Esophagus squamous epithelium (tissue), 4 donors: ENCODE measurements around the gene TMEM132D.

ENCODE experiments used
- POLR2A ChIP-seq, 4 donors: fragments of 450-650 bp; IDR thresholded peaks; one replicate each; pipeline ENCODE4 v1.6.1; 2017; ENCODE audit warnings: antibody characterized with exemption in 4 of 4, mild to moderate bottlenecking in 4 of 4, moderate library complexity in 3 of 4
- TF ChIP-seq, protein P1 (sequence below), 6 experiments: fragments of 450-650 bp in 4 of 6; fragments of 200-600 bp in 2 of 6; sonication (generic) in 2 of 6; IDR thresholded peaks; one replicate each; pipeline ENCODE4 v1.5.1; 2016 to 2019; ENCODE audit warnings: antibody characterized with exemption in 6 of 6, mild to moderate bottlenecking in 4 of 6, moderate library complexity in 4 of 6

GRCh38 chr12:129459886-129460285, 443.9 kb downstream of the TMEM132D start:
- TF ChIP-seq POLR2A (IDR thresholded peaks at IDR 0.05) = no peak
- TF ChIP-seq, protein P1, sequence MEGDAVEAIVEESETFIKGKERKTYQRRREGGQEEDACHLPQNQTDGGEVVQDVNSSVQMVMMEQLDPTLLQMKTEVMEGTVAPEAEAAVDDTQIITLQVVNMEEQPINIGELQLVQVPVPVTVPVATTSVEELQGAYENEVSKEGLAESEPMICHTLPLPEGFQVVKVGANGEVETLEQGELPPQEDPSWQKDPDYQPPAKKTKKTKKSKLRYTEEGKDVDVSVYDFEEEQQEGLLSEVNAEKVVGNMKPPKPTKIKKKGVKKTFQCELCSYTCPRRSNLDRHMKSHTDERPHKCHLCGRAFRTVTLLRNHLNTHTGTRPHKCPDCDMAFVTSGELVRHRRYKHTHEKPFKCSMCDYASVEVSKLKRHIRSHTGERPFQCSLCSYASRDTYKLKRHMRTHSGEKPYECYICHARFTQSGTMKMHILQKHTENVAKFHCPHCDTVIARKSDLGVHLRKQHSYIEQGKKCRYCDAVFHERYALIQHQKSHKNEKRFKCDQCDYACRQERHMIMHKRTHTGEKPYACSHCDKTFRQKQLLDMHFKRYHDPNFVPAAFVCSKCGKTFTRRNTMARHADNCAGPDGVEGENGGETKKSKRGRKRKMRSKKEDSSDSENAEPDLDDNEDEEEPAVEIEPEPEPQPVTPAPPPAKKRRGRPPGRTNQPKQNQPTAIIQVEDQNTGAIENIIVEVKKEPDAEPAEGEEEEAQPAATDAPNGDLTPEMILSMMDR (IDR thresholded peaks at IDR 0.05) = no peak
